ENCODE data around the gene SSRP1.

Gene SSRP1

GRCh38 chr11:57335343-57336110 is at the start of gene SSRP1:
SSRP1 (minus strand) TSS chr11:57335892; CDS start chr11:57335121, 771 bp downstream.
- peak; percentile 66 for TF ChIP-seq POLR2A (IDR thresholded peaks at IDR 0.05; ENCODE audit: low read depth, low read length)
- FAIRE-seq (no peak), DNase-seq (ENCODE audit: insufficient read length, low spot score) (peak; percentile 88)

GRCh38 chr11:57380975-57381374 is 45.3 kb upstream of the SSRP1 start, which contains the start of gene PRG3:
PRG3 (minus strand) TSS chr11:57381150; CDS start chr11:57380708, 442 bp downstream.
- no peak for FAIRE-seq
- DNase-seq (ENCODE audit: insufficient read length, low spot score): no peak
- no peak for TF ChIP-seq POLR2A (IDR thresholded peaks at IDR 0.05; ENCODE audit: low read depth, low read length)

GRCh38 chr11:57379732-57380131 is 44.0 kb upstream of the SSRP1 start:
- DNase-seq (ENCODE audit: insufficient read length, low spot score): no peak
- no peak for FAIRE-seq

GRCh38 chr11:57378186-57378585 is 42.5 kb upstream of the SSRP1 start:
- no peak for DNase-seq (ENCODE audit: insufficient read length, low spot score)
- TF ChIP-seq POLR2A (IDR thresholded peaks at IDR 0.05; ENCODE audit: low read depth, low read length): no peak
- FAIRE-seq: no peak

More at GRCh38 chr11:57379732-57380131, 44.0 kb upstream of the SSRP1 start:
- TF ChIP-seq POLR2A (IDR thresholded peaks at IDR 0.05; ENCODE audit: low read depth, low read length): no peak

GRCh38 chr11:57377107-57377506 is 41.4 kb upstream of the SSRP1 start:
- no peak for DNase-seq (ENCODE audit: insufficient read length, low spot score)
- no peak for FAIRE-seq
- TF ChIP-seq POLR2A (IDR thresholded peaks at IDR 0.05; ENCODE audit: low read depth, low read length): no peak

- DNase-seq (ENCODE audit: insufficient read length, low spot score) (no peak), FAIRE-seq (no peak)
- no peak for TF ChIP-seq POLR2A (IDR thresholded peaks at IDR 0.05; ENCODE audit: low read depth, low read length)
Observed at GRCh38 chr11:57376095-57377090, 40.7 kb upstream of the SSRP1 start.

- no peak for DNase-seq (ENCODE audit: insufficient read length, low spot score)
- no peak for TF ChIP-seq POLR2A (IDR thresholded peaks at IDR 0.05; ENCODE audit: low read depth, low read length)
- FAIRE-seq: no peak
Observed at GRCh38 chr11:57375490-57375889, 39.8 kb upstream of the SSRP1 start.

- no peak for TF ChIP-seq POLR2A (IDR thresholded peaks at IDR 0.05; ENCODE audit: low read depth, low read length)
- DNase-seq (ENCODE audit: insufficient read length, low spot score) (no peak), FAIRE-seq (no peak)
Observed at GRCh38 chr11:57374966-57375365, 39.3 kb upstream of the SSRP1 start.

- no peak for FAIRE-seq
- no peak for TF ChIP-seq POLR2A (IDR thresholded peaks at IDR 0.05; ENCODE audit: low read depth, low read length)
- no peak for DNase-seq (ENCODE audit: insufficient read length, low spot score)
Observed at GRCh38 chr11:57373146-57373545, 37.5 kb upstream of the SSRP1 start.

- FAIRE-seq (no peak), DNase-seq (ENCODE audit: insufficient read length, low spot score) (no peak)
- no peak for TF ChIP-seq POLR2A (IDR thresholded peaks at IDR 0.05; ENCODE audit: low read depth, low read length)
Observed at GRCh38 chr11:57370941-57371340, 35.2 kb upstream of the SSRP1 start.

GRCh38 chr11:57370251-57370650 is 34.6 kb upstream of the SSRP1 start:
- no peak for FAIRE-seq
- no peak for DNase-seq (ENCODE audit: insufficient read length, low spot score)
- TF ChIP-seq POLR2A (IDR thresholded peaks at IDR 0.05; ENCODE audit: low read depth, low read length): no peak

GRCh38 chr11:57368845-57369232 is 33.1 kb upstream of the SSRP1 start:
- no peak for TF ChIP-seq POLR2A (IDR thresholded peaks at IDR 0.05; ENCODE audit: low read depth, low read length)
- DNase-seq (ENCODE audit: insufficient read length, low spot score) (no peak), FAIRE-seq (no peak)

- TF ChIP-seq POLR2A (IDR thresholded peaks at IDR 0.05; ENCODE audit: low read depth, low read length): no peak
- no peak for DNase-seq (ENCODE audit: insufficient read length, low spot score)
- no peak for FAIRE-seq
Observed at GRCh38 chr11:57368106-57368844, 32.6 kb upstream of the SSRP1 start.
